Spleen (tissue), 11 donors: ENCODE results near the gene SEMA3F. TPM values are rescaled to one million over a fixed set of nuclear protein-coding genes. Genes with fewer than 3 reads are reported as not detected.
A peak's percentile ranks its signal among the peaks of the same experiment; 100 is the strongest.

Experiments used
- DNase-seq: peaks from one replicate; pipeline ENCODE4 v3.0.0-alpha.2; 2020
- H3K27ac ChIP-seq, 8 donors: fragments of 200-600 bp; sonication (generic) in 7 of 8; 1 replicate in 4 of 8; 2 replicates in 4 of 8; pipeline versions ENCODE4 v1.5.0 to v1.8.0; 2016 to 2021; ENCODE audit warnings: inconsistent platforms in 4 of 8, mild to moderate bottlenecking in 4 of 8, moderate library complexity in 1 of 8
- H3K27me3 ChIP-seq, 7 donors: fragments of 200-600 bp; sonication (generic) in 6 of 7; replicated peaks in 1 of 7; 1 replicate in 4 of 7; 2 replicates in 3 of 7; pipeline versions ENCODE4 v1.5.0 to v1.8.0; 2016 to 2021; ENCODE audit warnings: inconsistent platforms in 3 of 7, mild to moderate bottlenecking in 1 of 7
- H3K36me3 ChIP-seq, 6 donors: fragments of 200-600 bp; sonication (generic) in 5 of 6; 1 replicate in 4 of 6; 2 replicates in 2 of 6; pipeline versions ENCODE4 v1.5.0 to v1.8.0; 2016 to 2021; ENCODE audit warnings: inconsistent platforms in 2 of 6
- H3K4me1 ChIP-seq, 6 donors: fragments of 200-600 bp; sonication (generic) in 5 of 6; 1 replicate in 3 of 6; 2 replicates in 3 of 6; pipeline versions ENCODE4 v1.5.0 to v1.8.0; 2016 to 2021; ENCODE audit warnings: inconsistent platforms in 3 of 6
- H3K4me3 ChIP-seq, 8 donors: fragments of 200-600 bp; sonication (generic) in 7 of 8; 1 replicate in 4 of 8; 2 replicates in 4 of 8; pipeline versions ENCODE4 v1.5.0 to v1.8.0; 2016 to 2021; ENCODE audit warnings: inconsistent platforms in 4 of 8, mild to moderate bottlenecking in 4 of 8, moderate library complexity in 2 of 8
- H3K9me3 ChIP-seq, 8 donors: fragments of 200-600 bp; sonication (generic) in 7 of 8; 1 replicate in 4 of 8; 2 replicates in 4 of 8; pipeline versions ENCODE4 v1.5.0 to v1.8.0; 2016 to 2021; ENCODE audit warnings: inconsistent platforms in 4 of 8
- POLR2A ChIP-seq, 3 donors: fragments of 450-650 bp; IDR thresholded peaks; one replicate each; pipeline ENCODE4 v1.5.1; 2017; ENCODE audit warnings: antibody characterized with exemption in 3 of 3, mild to moderate bottlenecking in 1 of 3
- POLR2AphosphoS5 ChIP-seq, 3 donors: sonication (generic); formaldehyde crosslinking; IDR thresholded peaks; one replicate each; pipeline ENCODE4 v1.5.1; 2017; ENCODE audit warnings: antibody characterized with exemption in 3 of 3
- WGBS, 5 donors: extraction: QIAGEN DNeasy Blood & Tissue Kit in 3 of 5; methylation state at CpG; one replicate each; pipeline versions ENCODE4 v1.1.5 to v1.1.7; 2013 to 2018; 5-methylcytosine and 5-hydroxymethylcytosine counted together
- intact Hi-C: fragments of 100-400 bp; cut with DNase I; formaldehyde crosslinking; loops from one replicate; pipeline ENCODE4 v1.15.0; 2023; ENCODE audit warnings: low total_unique reads
- polyA plus RNA-seq, 3 donors: library from polyadenylated mRNA; stranded (reverse); fragments of 200-250 nt; gene quantifications; one replicate each; pipeline ENCODE4 v1.2.1, GENCODE V29; 2013
- total RNA-seq, 7 donors: library from RNA; depleted of rRNA in 3 of 7; stranded (reverse); fragments of >200 nt in 3 of 7; fragmentation: NEBNext Ultra II Directional in 4 of 7; extraction: Animal tissue kit (Norgen Biotek cat#: 25700) in 4 of 7; gene quantifications; one replicate each; pipeline versions ENCODE4 v1.1.0 to v1.2.1, GENCODE V29; 2016 to 2021
- TF ChIP-seq, protein P1 (sequence below), 11 experiments: fragments of 200-600 bp in 7 of 11; fragments of 450-650 bp in 4 of 11; sonication (generic) in 4 of 11; IDR thresholded peaks in 8 of 11; conservative IDR thresholded peaks in 3 of 11; 1 replicate in 7 of 11; 2 replicates in 4 of 11; pipeline versions ENCODE4 v1.4.0 to v1.8.0; 2016 to 2021; ENCODE audit warnings: antibody characterized with exemption in 11 of 11, inconsistent platforms in 4 of 11, mild to moderate bottlenecking in 1 of 11
- donor health status: healthy with polysubstance abuse.
- donor health status: DM: no; HTN: no; CAD: no; lungs with moderate emphysema.
- donor health status: DM: no; HTN: no; CAD: no.
- donor health status: Bipolar disorder and iron deficiency.
- donor health status: healthy.
- donor health status: DM: no; HTN: no; CAD: no.
- donor health status: DM: yes; HTN: yes; CAD: no.

Gene SEMA3F
- total and polyA plus RNA-seq, 10 donors: 16.9 to 205 (median 77.9) TPM

GRCh38 chr3:50160561-50160983, 5.4 kb downstream of the SEMA3F start:
- whole genome bisulfite sequencing, 5 donors: 62 to 86% (median 77%) methylated on average over 6 to 7 of the region's 7 CpGs
- Histone ChIP-seq H3K4me3 (peak overlapping the region in 4 of 8 donors; percentile 3 to 43 (median 9)), H3K9me3 (no peaks in the 10 kb centered on the region), H3K36me3 (no peaks in the 10 kb centered on the region), H3K27ac (peak overlapping the region in 6 of 8 donors; percentile 41 to 82 (median 76)), H3K27me3 (peaks cover 0 to 23% (median 10%) of the 10 kb centered on the region in 7 donors), H3K4me1 (peaks cover 18 to 100% (median 72%) of the 10 kb centered on the region in 6 donors)
- no peak for DNase-seq
- intact Hi-C loops: no loop called here
- TF ChIP-seq, protein P1, sequence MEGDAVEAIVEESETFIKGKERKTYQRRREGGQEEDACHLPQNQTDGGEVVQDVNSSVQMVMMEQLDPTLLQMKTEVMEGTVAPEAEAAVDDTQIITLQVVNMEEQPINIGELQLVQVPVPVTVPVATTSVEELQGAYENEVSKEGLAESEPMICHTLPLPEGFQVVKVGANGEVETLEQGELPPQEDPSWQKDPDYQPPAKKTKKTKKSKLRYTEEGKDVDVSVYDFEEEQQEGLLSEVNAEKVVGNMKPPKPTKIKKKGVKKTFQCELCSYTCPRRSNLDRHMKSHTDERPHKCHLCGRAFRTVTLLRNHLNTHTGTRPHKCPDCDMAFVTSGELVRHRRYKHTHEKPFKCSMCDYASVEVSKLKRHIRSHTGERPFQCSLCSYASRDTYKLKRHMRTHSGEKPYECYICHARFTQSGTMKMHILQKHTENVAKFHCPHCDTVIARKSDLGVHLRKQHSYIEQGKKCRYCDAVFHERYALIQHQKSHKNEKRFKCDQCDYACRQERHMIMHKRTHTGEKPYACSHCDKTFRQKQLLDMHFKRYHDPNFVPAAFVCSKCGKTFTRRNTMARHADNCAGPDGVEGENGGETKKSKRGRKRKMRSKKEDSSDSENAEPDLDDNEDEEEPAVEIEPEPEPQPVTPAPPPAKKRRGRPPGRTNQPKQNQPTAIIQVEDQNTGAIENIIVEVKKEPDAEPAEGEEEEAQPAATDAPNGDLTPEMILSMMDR (IDR thresholded peaks at IDR 0.05 in 8 of 11, conservative IDR thresholded peaks at IDR 0.05 in 3 of 11): no peak
- peak; percentile 43 to 66 (median 61) for TF ChIP-seq POLR2AphosphoS5 (IDR thresholded peaks at IDR 0.05)

DNA sequence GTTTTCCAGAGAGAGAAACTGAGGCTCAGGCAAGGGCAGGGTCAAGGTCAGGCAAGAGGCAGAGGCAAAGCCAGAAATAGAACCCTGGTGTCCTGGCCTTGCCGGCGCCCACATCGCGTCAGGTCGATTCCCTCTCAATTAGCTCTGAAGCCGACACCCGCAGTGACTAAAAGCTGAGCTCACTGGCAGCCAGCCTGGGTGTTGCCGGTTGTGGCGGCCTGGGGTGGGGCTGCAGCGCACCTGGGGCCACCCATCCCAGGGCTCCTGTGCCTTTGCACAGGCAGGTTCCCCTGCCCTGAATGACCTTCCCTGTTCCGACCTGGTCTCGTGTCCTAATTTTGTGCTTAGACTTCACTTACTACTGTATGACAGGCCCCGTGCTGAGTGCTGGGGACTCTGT, 6.2 kb downstream of the SEMA3F start:
- TF ChIP-seq, protein P1 (IDR thresholded peaks at IDR 0.05 in 8 of 11, conservative IDR thresholded peaks at IDR 0.05 in 3 of 11): no peak
- TF ChIP-seq POLR2AphosphoS5 (IDR thresholded peaks at IDR 0.05): peak in 1 of 3 donors; percentile 2
- no peaks in the 10 kb centered on the region for H3K36me3 ChIP-seq
- DNase-seq: no peak
- no peaks in the 10 kb centered on the region for H3K9me3 ChIP-seq
- peaks cover 0 to 15% (median 4%) of the 10 kb centered on the region in 7 donors for H3K27me3 ChIP-seq
- intact Hi-C loops: no loop called here
- H3K27ac ChIP-seq: peak overlapping the region in 7 of 8 donors; percentile 41 to 82 (median 74)
- H3K4me1 ChIP-seq: peaks cover 21 to 100% (median 71%) of the 10 kb centered on the region in 6 donors
- peak overlapping the region in 4 of 8 donors; percentile 1 to 43 (median 9) for H3K4me3 ChIP-seq
- 44 to 87% (median 79%) methylated on average over 5 to 13 of the region's 13 CpGs for WGBS, 5 donors

- H3K4me1 ChIP-seq: peaks cover 21 to 100% (median 80%) of the 10 kb centered on the region in 6 donors
- no peaks in the 10 kb centered on the region for H3K36me3 ChIP-seq
- no peak overlapping the region for H3K4me3 ChIP-seq
- 12 to 73% (median 68%) methylated on average over 2 to 5 of the region's 5 CpGs for WGBS, 5 donors
- TF ChIP-seq, protein P1 (IDR thresholded peaks at IDR 0.05 in 8 of 11, conservative IDR thresholded peaks at IDR 0.05 in 3 of 11): no peak
- TF ChIP-seq POLR2A (IDR thresholded peaks at IDR 0.05) (no peak), POLR2AphosphoS5 (IDR thresholded peaks at IDR 0.05) (peak; percentile 42 to 71 (median 70))
- H3K27ac ChIP-seq: peak overlapping the region in 7 of 8 donors; percentile 29 to 82 (median 74)
- peaks cover 0 to 6% (median 0%) of the 10 kb centered on the region in 7 donors for H3K27me3 ChIP-seq
- H3K9me3 ChIP-seq: no peaks in the 10 kb centered on the region
- intact Hi-C loops: no loop called here
- DNase-seq: no peak
Observed at GRCh38 chr3:50162034-50162883, 7.1 kb downstream of the SEMA3F start.
